K562 (cell line): ENCODE measurements around the gene TP73. TPM values are rescaled to one million over a fixed set of nuclear protein-coding genes. Genes with fewer than 3 reads are reported as not detected.

ENCODE experiments used
- ARID1B ChIP-seq: fragments of 450-650 bp; IDR thresholded peaks from 2 replicates; pipeline ENCODE4 v1.6.1; 2016; ENCODE audit warnings: antibody characterized with exemption, mild to moderate bottlenecking, inconsistent platforms
- CBFB ChIP-seq: sonication (generic); formaldehyde crosslinking; IDR thresholded peaks from 2 replicates; pipeline ENCODE4 v1.4.0; 2020; ENCODE audit warnings: mild to moderate bottlenecking, missing genetic modification reagents
- CHAMP1 ChIP-seq: fragments of 450-650 bp; IDR thresholded peaks from 2 replicates; pipeline ENCODE4 v1.6.1; 2016; ENCODE audit warnings: mild to moderate bottlenecking
- E2F1 ChIP-seq: sonication (generic); formaldehyde crosslinking; IDR thresholded peaks from 2 replicates; pipeline ENCODE4 v1.8.1; 2023; ENCODE audit warnings: mild to moderate bottlenecking, missing genetic modification reagents, moderate library complexity
- polyA plus RNA-seq, 8 experiments: library from polyadenylated mRNA; depleted of rRNA in 4 of 8; stranded (reverse) in 5 of 8; unstranded in 3 of 8; fragments of >200 nt; fragmentation: Nextera tagmentation in 2 of 8; fragmentation: Illumina TruSeq in 1 of 8; extraction: Ambion mirVana in 2 of 8; extraction: Trizol in 1 of 8; gene quantifications; 2 replicates each; pipeline versions ENCODE4 v1.2.1 to v1.2.3, GENCODE V29; 2011 to 2014; ENCODE audit warnings: inconsistent platforms in 1 of 8, missing spikeins in 1 of 8
- total RNA-seq, 7 experiments: library from RNA; depleted of rRNA in 6 of 7; stranded (reverse); fragments of >200 nt in 6 of 7; fragmentation: Illumina TruSeq in 2 of 7; extraction: Trizol in 2 of 7; gene quantifications; 2 replicates each; pipeline versions ENCODE4 v1.2.1 to v1.2.3, GENCODE V29; 2011 to 2021; ENCODE audit warnings: low replicate concordance in 1 of 7

The TP73 gene
- total and polyA plus RNA-seq, 9 of the 15 experiments (the other 6 are each of a cell fraction or from before 2014, with no cell fraction given) = 0.07 to 1.6 (median 0.40) TPM; not detected in 2

GRCh38 chr1:3772715-3773571 is 120.6 kb downstream of the TP73 start, which contains the start of gene SMIM1 (continued):
- no peak for TF ChIP-seq CHAMP1
- TF ChIP-seq ARID1B = no peak
- no peak for TF ChIP-seq E2F1 (CRISPR knock-in tag)
- peak; percentile 81; the same call in 1 of the 2 replicates for TF ChIP-seq CBFB
